Ectodermal cell (in vitro differentiated cells): ENCODE measurements around the gene CPT1A.

Experiments
- H3K27ac ChIP-seq: 2 replicates; pipeline ENCODE4 v1.7.0; 2013; ENCODE audit warnings: mild to moderate bottlenecking, low read depth, low read length; ENCODE audit not compliant: insufficient read depth, poor library complexity, severe bottlenecking
- H3K27me3 ChIP-seq: 2 replicates; pipeline ENCODE4 v1.7.0; 2013; ENCODE audit warnings: mild to moderate bottlenecking, low read length; ENCODE audit not compliant: insufficient read depth, control insufficient read depth, poor library complexity, severe bottlenecking
- H3K36me3 ChIP-seq: one replicate; pipeline ENCODE4 v1.7.0; 2013; ENCODE audit warnings: low read length; ENCODE audit not compliant: control insufficient read depth, insufficient read depth
- H3K4me1 ChIP-seq: one replicate; pipeline ENCODE4 v1.7.0; 2013; ENCODE audit warnings: low read length; ENCODE audit not compliant: control insufficient read depth, insufficient read depth
- H3K4me3 ChIP-seq: 2 replicates; pipeline ENCODE4 v1.7.0; 2013; ENCODE audit warnings: low read depth, low read length, control low read depth; ENCODE audit not compliant: insufficient read depth
- H3K9me3 ChIP-seq: 2 replicates; pipeline ENCODE4 v1.7.0; 2013; ENCODE audit warnings: mild to moderate bottlenecking, low read length, moderate library complexity; ENCODE audit not compliant: control insufficient read depth
- WGBS, 2 experiments: methylation state at CpG; one replicate each; pipeline ENCODE4 v1.1.7; 2013; ENCODE audit warnings: missing lambda C conversion rate in 2 of 2; 5-methylcytosine and 5-hydroxymethylcytosine counted together

Gene CPT1A

GRCh38 chr11:68803766-68804165 lies 38.0 kb downstream of the CPT1A start:
- H3K27ac ChIP-seq: no peak overlapping the region
- no peaks in the 10 kb centered on the region for H3K4me1 ChIP-seq
- 94 to 96% methylated on average over 8 of the region's 8 CpGs for WGBS, 2 experiments
- no peaks in the 10 kb centered on the region for H3K9me3 ChIP-seq
- no peaks in the 10 kb centered on the region for H3K36me3 ChIP-seq
- H3K4me3 ChIP-seq: no peak overlapping the region
- H3K27me3 ChIP-seq: no peaks in the 10 kb centered on the region

DNA sequence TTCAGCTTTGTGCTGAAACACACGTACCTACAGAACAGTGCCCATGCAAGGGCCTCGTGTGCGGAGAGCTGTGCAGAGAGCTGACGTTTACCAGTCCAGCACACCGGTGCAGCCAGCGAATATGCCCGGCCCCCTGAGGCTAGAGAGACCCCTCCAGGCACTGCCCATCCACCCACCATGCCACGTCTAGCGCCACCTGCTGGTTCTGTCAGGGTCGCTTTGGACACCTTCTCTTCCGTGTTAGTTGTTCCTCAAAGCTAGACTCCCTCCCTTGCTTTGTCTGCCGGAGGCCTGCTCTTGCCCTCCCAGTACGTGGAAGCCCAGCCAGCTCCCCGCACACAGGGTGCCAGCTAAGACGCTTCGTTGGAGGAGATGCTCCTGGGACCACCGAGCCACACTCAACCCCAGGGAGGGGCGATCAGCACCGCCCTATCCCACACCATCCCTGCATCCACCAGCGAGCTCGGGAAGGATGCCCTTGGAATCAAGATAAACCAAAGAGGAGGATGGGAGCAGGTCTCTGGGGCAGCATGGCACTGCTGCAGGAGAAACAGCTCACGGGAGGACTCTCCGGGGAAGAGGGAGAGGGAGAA lies 43.4 kb downstream of the CPT1A start:
- Histone ChIP-seq H3K36me3 (no peaks in the 10 kb centered on the region), H3K27ac (no peak overlapping the region), H3K4me1 (no peaks in the 10 kb centered on the region), H3K9me3 (no peaks in the 10 kb centered on the region), H3K27me3 (no peaks in the 10 kb centered on the region), H3K4me3 (no peak overlapping the region)
- 67 to 69% methylated on average over 23 of the region's 23 CpGs for WGBS, 2 experiments

DNA sequence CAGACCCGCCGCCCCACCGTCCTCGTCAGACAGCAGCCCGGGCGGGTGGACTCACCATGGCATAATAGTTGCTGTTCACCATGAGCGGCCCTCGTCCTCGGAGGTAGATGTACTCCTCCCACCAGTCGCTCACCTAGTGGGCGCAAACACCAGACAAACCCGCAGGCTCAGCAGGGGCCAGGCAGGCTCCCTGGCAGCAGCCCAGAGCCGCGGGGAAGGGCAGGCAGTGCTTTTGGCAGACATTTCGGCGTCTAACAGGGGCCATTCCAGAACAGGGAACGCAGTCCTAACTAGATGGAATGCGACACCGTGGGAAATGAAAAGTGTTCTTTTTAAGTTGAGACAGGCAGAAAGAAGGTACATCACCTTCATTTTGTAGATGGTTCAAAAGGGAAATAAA lies 44.9 kb downstream of the CPT1A start:
- Histone ChIP-seq H3K27ac (no peak overlapping the region), H3K27me3 (no peaks in the 10 kb centered on the region), H3K36me3 (no peaks in the 10 kb centered on the region), H3K4me1 (no peaks in the 10 kb centered on the region), H3K4me3 (no peak overlapping the region), H3K9me3 (no peaks in the 10 kb centered on the region)
- WGBS, 2 experiments: 91% methylated on average over 19 of the region's 19 CpGs

- Histone ChIP-seq H3K4me3 (no peak overlapping the region), H3K9me3 (no peaks in the 10 kb centered on the region), H3K27ac (no peak overlapping the region), H3K27me3 (no peaks in the 10 kb centered on the region), H3K4me1 (no peaks in the 10 kb centered on the region), H3K36me3 (no peaks in the 10 kb centered on the region)
- WGBS, 2 experiments: 93 to 96% methylated on average over 18 of the region's 18 CpGs
Measured at GRCh38 chr11:68792400-68792966, 49.2 kb downstream of the CPT1A start.

- H3K4me1 ChIP-seq: no peaks in the 10 kb centered on the region
- WGBS, 2 experiments: 94 to 95% methylated on average over 16 of the region's 16 CpGs
- H3K27me3 ChIP-seq: no peaks in the 10 kb centered on the region
- no peak overlapping the region for H3K4me3 ChIP-seq
- no peak overlapping the region for H3K27ac ChIP-seq
- no peaks in the 10 kb centered on the region for H3K36me3 ChIP-seq
- H3K9me3 ChIP-seq: no peaks in the 10 kb centered on the region
Measured at GRCh38 chr11:68784653-68785052, 57.1 kb downstream of the CPT1A start.

DNA sequence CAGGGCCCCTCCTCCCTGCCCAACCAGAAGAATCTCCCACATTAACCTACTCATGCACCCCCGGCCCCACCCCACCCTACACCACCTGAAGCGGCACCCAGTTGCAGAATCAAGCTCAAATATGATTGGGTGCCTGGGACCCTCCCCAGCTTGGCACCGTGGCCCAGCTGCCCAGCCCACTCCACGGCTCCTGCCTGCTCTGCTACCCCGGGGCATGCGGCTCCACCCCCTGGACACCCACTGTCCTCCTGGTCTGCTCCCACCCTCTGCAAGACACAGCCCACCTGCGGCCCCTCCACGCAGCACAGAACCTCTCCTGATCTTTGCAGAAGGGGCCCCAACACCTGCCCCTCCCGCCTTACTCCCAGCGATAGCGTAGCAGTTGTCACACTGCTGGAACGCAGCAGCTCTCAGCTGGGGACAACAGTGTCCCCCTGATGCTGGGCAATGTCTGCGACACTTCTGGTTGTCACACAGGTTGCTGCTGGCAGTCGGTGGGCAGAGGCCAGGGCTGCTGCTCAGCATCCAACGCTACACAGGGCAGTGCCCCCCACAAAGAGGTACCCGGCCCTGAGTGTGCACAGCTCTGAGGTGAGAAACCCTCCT lies 58.4 kb downstream of the CPT1A start:
- Histone ChIP-seq H3K4me3 (no peak overlapping the region), H3K36me3 (no peaks in the 10 kb centered on the region), H3K4me1 (no peaks in the 10 kb centered on the region), H3K9me3 (no peaks in the 10 kb centered on the region), H3K27me3 (no peaks in the 10 kb centered on the region), H3K27ac (no peak overlapping the region)
- 93% methylated on average over 16 of the region's 16 CpGs for WGBS, 2 experiments

GRCh38 chr11:68782711-68783110 lies 59.0 kb downstream of the CPT1A start:
- Histone ChIP-seq H3K4me3 (no peak overlapping the region), H3K9me3 (no peaks in the 10 kb centered on the region), H3K27ac (no peak overlapping the region), H3K36me3 (no peaks in the 10 kb centered on the region), H3K27me3 (no peaks in the 10 kb centered on the region), H3K4me1 (no peaks in the 10 kb centered on the region)
- WGBS, 2 experiments: 95% methylated on average over 26 of the region's 26 CpGs

- H3K36me3 ChIP-seq: no peaks in the 10 kb centered on the region
- H3K4me3 ChIP-seq: no peak overlapping the region
- no peaks in the 10 kb centered on the region for H3K9me3 ChIP-seq
- H3K4me1 ChIP-seq: no peaks in the 10 kb centered on the region
- H3K27me3 ChIP-seq: no peaks in the 10 kb centered on the region
- H3K27ac ChIP-seq: no peak overlapping the region
- 68 to 78% methylated on average over 4 of the region's 4 CpGs for WGBS, 2 experiments
Measured at GRCh38 chr11:68780829-68781228, 60.9 kb downstream of the CPT1A start.

- H3K27ac ChIP-seq: no peak overlapping the region
- no peaks in the 10 kb centered on the region for H3K36me3 ChIP-seq
- 91 to 96% methylated on average over 7 of the region's 7 CpGs for WGBS, 2 experiments
- H3K27me3 ChIP-seq: no peaks in the 10 kb centered on the region
- H3K4me3 ChIP-seq: no peak overlapping the region
- no peaks in the 10 kb centered on the region for H3K9me3 ChIP-seq
- no peaks in the 10 kb centered on the region for H3K4me1 ChIP-seq
Measured at GRCh38 chr11:68778205-68778604, 63.5 kb downstream of the CPT1A start.

- 87 to 90% methylated on average over 20 of the region's 20 CpGs for WGBS, 2 experiments
- Histone ChIP-seq H3K27me3 (no peaks in the 10 kb centered on the region), H3K9me3 (no peaks in the 10 kb centered on the region), H3K4me3 (no peak overlapping the region), H3K36me3 (no peaks in the 10 kb centered on the region), H3K4me1 (no peaks in the 10 kb centered on the region), H3K27ac (no peak overlapping the region)
Measured at GRCh38 chr11:68776442-68777235, 65.1 kb downstream of the CPT1A start.
